K562 (cell line): ENCODE results near the gene MRPL3. TPM values are rescaled to one million over a fixed set of nuclear protein-coding genes. Genes with fewer than 3 reads are reported as not detected.

Experiments
- ATAC-seq: fragments of 200-7000 bp; cut with Tn5 transposase; 3 replicates; pipeline ENCODE4 v1.9.1; 2020; ENCODE audit warnings: moderate library complexity
- BruUV-seq: library from RNA; stranded (reverse); fragments of 400-500 nt; replicated peaks from 2 replicates; lab custom pipeline; 2021; lab: Mats Ljungman, UMichigan
- CTCF ChIA-PET: fragments of 300-600 bp; formaldehyde crosslinking; extraction: SDS; loops from one replicate; lab custom pipeline; 2021; ENCODE audit warnings: low intra/inter-chr PET ratio; lab: Yijun Ruan, JAX
- POLR2A ChIA-PET: fragments of 300-600, 350-650 bp; sonication (Branson Sonifier 250); formaldehyde crosslinking; extraction: SDS; loops from one replicate; lab custom pipeline; 2021; ENCODE audit warnings: antibody characterized with exemption, inconsistent platforms; lab: Yijun Ruan, JAX
- DNase-seq, 4 experiments: peaks; one replicate each; pipeline versions ENCODE4 v3.0.0 to v3.0.0-alpha.2; 2011 to 2018; ENCODE audit warnings: low spot score in 3 of 4, mixed read lengths in 3 of 4; ENCODE audit errors: extremely low read depth in 1 of 4
- FAIRE-seq: peaks from 2 replicates; lab custom pipeline; 2011; peaks lifted over from hg19 to GRCh38; lab: Jason Lieb, UNC
- H2AFZ ChIP-seq: 2 replicates; pipeline ENCODE4 v1.6.0; 2011; ENCODE audit warnings: low read depth, low read length, control low read depth, inconsistent platforms
- H3K27ac ChIP-seq: fragments of 200-600 bp; 3 replicates; pipeline ENCODE4 v1.8.0; 2011; ENCODE audit warnings: low read depth, mild to moderate bottlenecking, control low read depth, inconsistent platforms, low read length, moderate library complexity, mixed read lengths; ENCODE audit errors: extremely low read depth
- H3K27me3 ChIP-seq, 2 experiments: fragments of 300-600 bp in 1 of 2; 2 replicates in 1 of 2; 3 replicates in 1 of 2; pipeline versions ENCODE4 v1.6.0 to v1.8.0; 2011; ENCODE audit warnings: inconsistent platforms in 2 of 2, low read length in 2 of 2, mild to moderate bottlenecking in 1 of 2, mixed read lengths in 1 of 2, moderate library complexity in 1 of 2; ENCODE audit not compliant: control insufficient read depth in 2 of 2, insufficient read depth in 2 of 2
- H3K36me3 ChIP-seq: fragments of 300-600 bp; 3 replicates; pipeline ENCODE4 v1.8.0; 2011; ENCODE audit warnings: mild to moderate bottlenecking, low read length, inconsistent platforms; ENCODE audit not compliant: control insufficient read depth, insufficient read depth
- H3K4me1 ChIP-seq, 2 experiments: fragments of 200-600 bp in 1 of 2; replicated peaks in 1 of 2; 2 replicates in 1 of 2; 3 replicates in 1 of 2; pipeline versions ENCODE4 v1.5.1 to v1.8.0; 2011; ENCODE audit warnings: inconsistent platforms in 2 of 2, low read length in 2 of 2, mild to moderate bottlenecking in 1 of 2, mixed read lengths in 1 of 2, moderate library complexity in 1 of 2; ENCODE audit not compliant: control insufficient read depth in 2 of 2, insufficient read depth in 2 of 2
- H3K4me2 ChIP-seq: 2 replicates; pipeline ENCODE4 v1.6.1; 2011; ENCODE audit warnings: low read length, control low read depth, inconsistent platforms, mixed read lengths; ENCODE audit not compliant: insufficient read depth
- H3K4me3 ChIP-seq: fragments of 200-600 bp; sonication (generic), shearing (Covaris generic); 2 replicates; pipeline ENCODE4 v1.5.1; 2016; ENCODE audit warnings: control low read depth, inconsistent platforms
- H3K79me2 ChIP-seq: fragments of 200-600 bp; 3 replicates; pipeline ENCODE4 v1.8.0; 2011; ENCODE audit warnings: low read length, inconsistent platforms; ENCODE audit not compliant: control insufficient read depth, insufficient read depth
- H3K9ac ChIP-seq, 2 experiments: 2 replicates each; pipeline versions ENCODE4 v1.6.0 to v1.6.1; 2011; ENCODE audit warnings: low read depth in 2 of 2, low read length in 2 of 2, control low read depth in 1 of 2, inconsistent platforms in 1 of 2, mild to moderate bottlenecking in 1 of 2, mixed read lengths in 1 of 2; ENCODE audit not compliant: insufficient read depth in 1 of 2
- H3K9me1 ChIP-seq: one replicate; pipeline ENCODE4 v1.6.0; 2011; ENCODE audit warnings: inconsistent platforms, mild to moderate bottlenecking, low read length, moderate library complexity; ENCODE audit not compliant: control insufficient read depth, insufficient read depth
- H3K9me3 ChIP-seq: replicated peaks from 2 replicates; pipeline ENCODE4 v1.5.1; 2011; ENCODE audit warnings: low read depth, low read length, inconsistent platforms; ENCODE audit not compliant: control insufficient read depth, insufficient read depth
- H4K20me1 ChIP-seq: replicated peaks from 2 replicates; pipeline ENCODE4 v1.6.1; 2011; ENCODE audit warnings: low read length, inconsistent platforms, mixed read lengths; ENCODE audit not compliant: control insufficient read depth, insufficient read depth
- ATF7 ChIP-seq: fragments of 450-650 bp; IDR thresholded peaks from 2 replicates; pipeline ENCODE4 v1.7.1; 2014; ENCODE audit warnings: mild to moderate bottlenecking, moderate library complexity
- CCAR2 ChIP-seq: fragments of 200-400 bp; formaldehyde crosslinking; IDR thresholded peaks from 2 replicates; pipeline ENCODE4 v1.6.1; 2017; ENCODE audit warnings: mild to moderate bottlenecking, low read depth, low read length
- KLF10 ChIP-seq: fragments of 250-450 bp; sonication (Bioruptor Pico); IDR thresholded peaks from 2 replicates; pipeline ENCODE4 v1.6.1; 2021; ENCODE audit warnings: matching md5 sums
- POLR3G ChIP-seq: IDR thresholded peaks from 2 replicates; pipeline ENCODE4 v1.6.1; 2011; ENCODE audit not compliant: insufficient read length, insufficient replicate concordance; ENCODE audit errors: extremely low read depth
- SIRT6 ChIP-seq: IDR thresholded peaks from one replicate; pipeline ENCODE4 v1.6.1; 2012; ENCODE audit warnings: low read depth, mild to moderate bottlenecking, control low read depth, inconsistent platforms, low read length, moderate library complexity
- SNIP1 ChIP-seq: fragments of 450-650 bp; IDR thresholded peaks from 2 replicates; pipeline ENCODE4 v1.7.1; 2017; ENCODE audit warnings: low read depth, mild to moderate bottlenecking
- ZNF445 ChIP-seq: fragments of 250-450 bp; sonication (Bioruptor Pico); IDR thresholded peaks from 2 replicates; pipeline ENCODE4 v1.4.0; 2020; ENCODE audit warnings: low read depth, mild to moderate bottlenecking, moderate library complexity
- WGBS: fragments of 100-300 bp; shearing (Covaris generic); methylation state at CpG from one replicate; pipeline ENCODE4 v1.1.6; 2016; ENCODE audit warnings: low coverage, mixed read lengths; ENCODE audit not compliant: insufficient coverage; ENCODE audit errors: missing lambda C conversion rate; 5-methylcytosine and 5-hydroxymethylcytosine counted together
- in situ Hi-C: fragments of 300-500 bp; cut with MboI; formaldehyde crosslinking; loops from 4 replicates; pipeline ENCODE4 v1.15.0; 2018; ENCODE audit warnings: inconsistent platforms, mixed read lengths
- intact Hi-C: fragments of 100-400 bp; cut with micrococcal nuclease; formaldehyde crosslinking; loops from 2 replicates; pipeline ENCODE4 v1.14.2; 2022
- polyA plus RNA-seq, 8 experiments: library from polyadenylated mRNA; depleted of rRNA in 4 of 8; stranded (reverse) in 5 of 8; unstranded in 3 of 8; fragments of >200 nt; fragmentation: Nextera tagmentation in 2 of 8; fragmentation: Illumina TruSeq in 1 of 8; extraction: Ambion mirVana in 2 of 8; extraction: Trizol in 1 of 8; gene quantifications; 2 replicates each; pipeline versions ENCODE4 v1.2.1 to v1.2.3, GENCODE V29; 2011 to 2014; ENCODE audit warnings: inconsistent platforms in 1 of 8, missing spikeins in 1 of 8
- total RNA-seq, 7 experiments: library from RNA; depleted of rRNA in 6 of 7; stranded (reverse); fragments of >200 nt in 6 of 7; fragmentation: Illumina TruSeq in 2 of 7; extraction: Trizol in 2 of 7; gene quantifications; 2 replicates each; pipeline versions ENCODE4 v1.2.1 to v1.2.3, GENCODE V29; 2011 to 2021; ENCODE audit warnings: low replicate concordance in 1 of 7
- TF ChIP-seq, protein P1 (sequence below): sonication (generic); formaldehyde crosslinking; IDR thresholded peaks from 2 replicates; pipeline ENCODE4 v1.8.0; 2022; ENCODE audit warnings: mild to moderate bottlenecking, missing genetic modification reagents
- TF ChIP-seq, protein P2 (sequence below): fragments of 200-800 bp; sonication (Bioruptor generic); IDR thresholded peaks from 2 replicates; pipeline ENCODE4 v1.6.1; 2017; ENCODE audit warnings: missing genetic modification characterization, missing compliant biosample characterization
- TF ChIP-seq, protein P3 (sequence below): fragments of 450-650 bp; conservative IDR thresholded peaks from 2 replicates; pipeline ENCODE4 v1.6.1; 2016; ENCODE audit warnings: missing genetic modification characterization, low read depth, mild to moderate bottlenecking, control low read depth, missing compliant biosample characterization
- TF ChIP-seq, protein P4 (sequence below): fragments of 450-650 bp; IDR thresholded peaks from 2 replicates; pipeline ENCODE4 v1.6.1; 2016; ENCODE audit warnings: missing biosample characterization, missing genetic modification characterization
- TF ChIP-seq, protein P5 (sequence below), 2 experiments: fragments of 150-350 bp in 1 of 2; IDR thresholded peaks; 2 replicates each; pipeline ENCODE4 v1.6.1; 2012 to 2016; ENCODE audit warnings: low read depth in 2 of 2, low read length in 2 of 2, mild to moderate bottlenecking in 1 of 2, moderate library complexity in 1 of 2

Gene MRPL3
- total and polyA plus RNA-seq, 9 of the 15 experiments (the other 6 are each of a cell fraction or from before 2014, with no cell fraction given) = 81.7 to 340 (median 190) TPM

DNA sequence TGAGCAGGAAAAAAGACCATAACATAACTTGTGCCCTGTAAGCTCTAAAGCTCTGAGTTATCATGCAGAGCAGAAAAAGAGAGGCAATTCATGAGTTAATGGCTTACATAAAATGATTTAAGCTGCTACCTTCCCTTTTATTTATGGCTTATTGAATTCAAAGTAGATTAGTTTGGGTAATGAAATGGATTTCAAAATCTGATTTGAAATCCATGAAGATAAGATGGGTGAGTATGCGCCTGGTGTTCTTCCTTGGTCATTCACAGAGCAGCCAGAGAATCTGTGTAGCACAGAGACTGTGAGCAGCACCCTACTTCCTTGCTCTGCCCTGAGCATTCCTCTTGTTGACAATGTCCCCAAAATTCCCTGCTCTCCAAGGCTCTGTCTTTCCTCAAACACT is 36.2 kb upstream of the MRPL3 start:
- no peak overlapping the region for H3K4me2 ChIP-seq
- H3K9me3 ChIP-seq = no peaks in the 10 kb centered on the region
- no peaks in the 10 kb centered on the region for H3K79me2 ChIP-seq
- FAIRE-seq = no peak
- no peak overlapping the region for H3K4me3 ChIP-seq
- ChIA-PET CTCF (no interaction called here), POLR2A (interaction anchor here (1.5 kb wide), 1 partner anchor 17 kb away, joined by 4 read pairs; no protein-coding TSS in a partner anchor)
- WGBS = 0% methylated on average over 1 of the region's 1 CpG
- H3K9ac ChIP-seq = no peak overlapping the region
- DNase-seq = no peak
- ATAC-seq = no peak
- in situ Hi-C loops = no loop called here
- H3K4me1 ChIP-seq = no peaks in the 10 kb centered on the region
- H3K9me1 ChIP-seq = no peaks in the 10 kb centered on the region
- no peak overlapping the region for H2AFZ ChIP-seq
- H3K27me3 ChIP-seq = no peaks in the 10 kb centered on the region; a peak in 1 of 5 replicates
- no peaks in the 10 kb centered on the region for H4K20me1 ChIP-seq
- no peak overlapping the region for H3K27ac ChIP-seq
- no peaks in the 10 kb centered on the region for H3K36me3 ChIP-seq
- intact Hi-C loops = no loop called here
- no TSS peak for BruUV-seq
- no peak for TF ChIP-seq KLF10
- TF ChIP-seq CCAR2 = no peak
- TF ChIP-seq, protein P1, sequence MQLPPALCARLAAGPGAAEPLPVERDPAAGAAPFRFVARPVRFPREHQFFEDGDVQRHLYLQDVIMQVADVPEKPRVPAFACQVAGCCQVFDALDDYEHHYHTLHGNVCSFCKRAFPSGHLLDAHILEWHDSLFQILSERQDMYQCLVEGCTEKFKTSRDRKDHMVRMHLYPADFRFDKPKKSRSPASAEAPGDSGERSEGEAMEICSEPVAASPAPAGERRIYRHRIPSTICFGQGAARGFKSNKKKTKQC (CRISPR knock-in tag) = no peak
- TF ChIP-seq, protein P2, sequence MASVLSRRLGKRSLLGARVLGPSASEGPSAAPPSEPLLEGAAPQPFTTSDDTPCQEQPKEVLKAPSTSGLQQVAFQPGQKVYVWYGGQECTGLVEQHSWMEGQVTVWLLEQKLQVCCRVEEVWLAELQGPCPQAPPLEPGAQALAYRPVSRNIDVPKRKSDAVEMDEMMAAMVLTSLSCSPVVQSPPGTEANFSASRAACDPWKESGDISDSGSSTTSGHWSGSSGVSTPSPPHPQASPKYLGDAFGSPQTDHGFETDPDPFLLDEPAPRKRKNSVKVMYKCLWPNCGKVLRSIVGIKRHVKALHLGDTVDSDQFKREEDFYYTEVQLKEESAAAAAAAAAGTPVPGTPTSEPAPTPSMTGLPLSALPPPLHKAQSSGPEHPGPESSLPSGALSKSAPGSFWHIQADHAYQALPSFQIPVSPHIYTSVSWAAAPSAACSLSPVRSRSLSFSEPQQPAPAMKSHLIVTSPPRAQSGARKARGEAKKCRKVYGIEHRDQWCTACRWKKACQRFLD = no peak
- no peak for TF ChIP-seq POLR3G
- TF ChIP-seq, protein P3, sequence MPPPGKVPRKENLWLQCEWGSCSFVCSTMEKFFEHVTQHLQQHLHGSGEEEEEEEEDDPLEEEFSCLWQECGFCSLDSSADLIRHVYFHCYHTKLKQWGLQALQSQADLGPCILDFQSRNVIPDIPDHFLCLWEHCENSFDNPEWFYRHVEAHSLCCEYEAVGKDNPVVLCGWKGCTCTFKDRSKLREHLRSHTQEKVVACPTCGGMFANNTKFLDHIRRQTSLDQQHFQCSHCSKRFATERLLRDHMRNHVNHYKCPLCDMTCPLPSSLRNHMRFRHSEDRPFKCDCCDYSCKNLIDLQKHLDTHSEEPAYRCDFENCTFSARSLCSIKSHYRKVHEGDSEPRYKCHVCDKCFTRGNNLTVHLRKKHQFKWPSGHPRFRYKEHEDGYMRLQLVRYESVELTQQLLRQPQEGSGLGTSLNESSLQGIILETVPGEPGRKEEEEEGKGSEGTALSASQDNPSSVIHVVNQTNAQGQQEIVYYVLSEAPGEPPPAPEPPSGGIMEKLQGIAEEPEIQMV (tag) = no peak
- TF ChIP-seq ZNF445 (CRISPR knock-in tag) = no peak
- TF ChIP-seq, protein P4, sequence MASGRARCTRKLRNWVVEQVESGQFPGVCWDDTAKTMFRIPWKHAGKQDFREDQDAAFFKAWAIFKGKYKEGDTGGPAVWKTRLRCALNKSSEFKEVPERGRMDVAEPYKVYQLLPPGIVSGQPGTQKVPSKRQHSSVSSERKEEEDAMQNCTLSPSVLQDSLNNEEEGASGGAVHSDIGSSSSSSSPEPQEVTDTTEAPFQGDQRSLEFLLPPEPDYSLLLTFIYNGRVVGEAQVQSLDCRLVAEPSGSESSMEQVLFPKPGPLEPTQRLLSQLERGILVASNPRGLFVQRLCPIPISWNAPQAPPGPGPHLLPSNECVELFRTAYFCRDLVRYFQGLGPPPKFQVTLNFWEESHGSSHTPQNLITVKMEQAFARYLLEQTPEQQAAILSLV (tag) = no peak
- TF ChIP-seq, protein P5, sequence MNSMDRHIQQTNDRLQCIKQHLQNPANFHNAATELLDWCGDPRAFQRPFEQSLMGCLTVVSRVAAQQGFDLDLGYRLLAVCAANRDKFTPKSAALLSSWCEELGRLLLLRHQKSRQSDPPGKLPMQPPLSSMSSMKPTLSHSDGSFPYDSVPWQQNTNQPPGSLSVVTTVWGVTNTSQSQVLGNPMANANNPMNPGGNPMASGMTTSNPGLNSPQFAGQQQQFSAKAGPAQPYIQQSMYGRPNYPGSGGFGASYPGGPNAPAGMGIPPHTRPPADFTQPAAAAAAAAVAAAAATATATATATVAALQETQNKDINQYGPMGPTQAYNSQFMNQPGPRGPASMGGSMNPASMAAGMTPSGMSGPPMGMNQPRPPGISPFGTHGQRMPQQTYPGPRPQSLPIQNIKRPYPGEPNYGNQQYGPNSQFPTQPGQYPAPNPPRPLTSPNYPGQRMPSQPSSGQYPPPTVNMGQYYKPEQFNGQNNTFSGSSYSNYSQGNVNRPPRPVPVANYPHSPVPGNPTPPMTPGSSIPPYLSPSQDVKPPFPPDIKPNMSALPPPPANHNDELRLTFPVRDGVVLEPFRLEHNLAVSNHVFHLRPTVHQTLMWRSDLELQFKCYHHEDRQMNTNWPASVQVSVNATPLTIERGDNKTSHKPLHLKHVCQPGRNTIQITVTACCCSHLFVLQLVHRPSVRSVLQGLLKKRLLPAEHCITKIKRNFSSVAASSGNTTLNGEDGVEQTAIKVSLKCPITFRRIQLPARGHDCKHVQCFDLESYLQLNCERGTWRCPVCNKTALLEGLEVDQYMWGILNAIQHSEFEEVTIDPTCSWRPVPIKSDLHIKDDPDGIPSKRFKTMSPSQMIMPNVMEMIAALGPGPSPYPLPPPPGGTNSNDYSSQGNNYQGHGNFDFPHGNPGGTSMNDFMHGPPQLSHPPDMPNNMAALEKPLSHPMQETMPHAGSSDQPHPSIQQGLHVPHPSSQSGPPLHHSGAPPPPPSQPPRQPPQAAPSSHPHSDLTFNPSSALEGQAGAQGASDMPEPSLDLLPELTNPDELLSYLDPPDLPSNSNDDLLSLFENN (IDR thresholded peaks at IDR 0.05; ENCODE audit: low read depth in 2 of 2, low read length in 2 of 2) = no peak
- no peak for TF ChIP-seq ATF7
- no peak for TF ChIP-seq SNIP1
- TF ChIP-seq SIRT6 = no peak
